Left ventricle myocardium inferior (tissue), 1 donor: ENCODE data around the gene SLC15A5. TPM values are rescaled to one million over a fixed set of nuclear protein-coding genes. Genes with fewer than 3 reads are reported as not detected.

ENCODE experiments used
- DNase-seq: peaks from one replicate; pipeline ENCODE4 v3.0.0-alpha.2; 2020
- H3K27ac ChIP-seq: fragments of 200-600 bp; replicated peaks from 2 replicates; pipeline ENCODE4 v1.8.0; 2021
- H3K27me3 ChIP-seq: fragments of 200-600 bp; 2 replicates; pipeline ENCODE4 v1.8.0; 2021; ENCODE audit warnings: low read depth
- H3K36me3 ChIP-seq: fragments of 200-600 bp; 2 replicates; pipeline ENCODE4 v1.8.0; 2021
- H3K4me1 ChIP-seq: fragments of 200-600 bp; 2 replicates; pipeline ENCODE4 v1.8.0; 2021
- H3K4me3 ChIP-seq: fragments of 200-600 bp; 2 replicates; pipeline ENCODE4 v1.8.0; 2021; ENCODE audit warnings: mild to moderate bottlenecking, moderate library complexity
- H3K9me3 ChIP-seq: fragments of 200-600 bp; replicated peaks from 2 replicates; pipeline ENCODE4 v1.8.0; 2021
- intact Hi-C: fragments of 100-400 bp; cut with micrococcal nuclease; formaldehyde crosslinking; loops from one replicate; pipeline ENCODE4 v1.11.0; 2022
- total RNA-seq: library from RNA; stranded (reverse); fragmentation: NEBNext Ultra II Directional; extraction: Animal tissue kit (Norgen Biotek cat#: 25700); gene quantifications from one replicate; pipeline ENCODE4 v1.2.1, GENCODE V29; 2021
- TF ChIP-seq, protein P1 (sequence below): fragments of 200-600 bp; IDR thresholded peaks from 2 replicates; pipeline ENCODE4 v1.8.0; 2021; ENCODE audit warnings: antibody characterized with exemption, mild to moderate bottlenecking, borderline replicate concordance
- donor health status: DM: no; HTN: yes; CAD: no; lungs with severe emphysema.

The SLC15A5 gene
- total RNA-seq, 1 donor from 2014 or later = not detected

DNA sequence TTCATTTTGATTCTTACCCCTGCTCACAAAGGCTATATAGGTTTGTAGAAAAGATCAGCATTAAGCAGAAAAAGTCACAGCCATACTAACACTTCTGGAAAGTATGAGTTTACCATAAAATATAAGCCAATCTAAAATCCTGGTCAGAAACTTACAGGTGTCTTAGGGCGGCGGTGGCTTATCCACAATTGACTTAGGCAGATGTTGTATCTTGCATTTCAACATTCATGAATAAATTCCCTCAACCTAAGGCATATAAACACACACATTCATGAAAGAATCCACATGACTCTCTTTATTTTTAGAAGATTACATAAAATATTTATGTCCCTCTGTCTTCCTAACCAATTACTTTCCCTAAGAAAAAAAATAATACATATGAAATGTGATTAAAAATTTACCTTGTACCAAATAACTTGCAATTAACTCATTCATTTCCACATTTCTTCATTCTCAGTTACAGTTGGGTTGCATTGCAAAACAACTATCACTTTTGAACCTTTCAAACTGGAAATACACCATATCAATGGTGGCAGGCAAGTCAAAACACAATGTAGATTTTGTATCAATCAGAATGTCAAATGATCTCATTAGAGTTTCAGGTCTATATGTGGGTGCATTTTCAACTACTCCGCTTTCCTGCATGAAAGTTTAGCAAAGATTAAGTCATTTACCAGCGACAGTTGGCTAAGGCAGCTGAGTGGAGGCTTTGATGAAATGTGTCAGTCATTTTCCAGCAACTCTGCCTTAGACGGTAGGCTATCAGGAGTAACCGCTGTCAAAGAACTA is 124.4 kb downstream of the SLC15A5 start:
- intact Hi-C loops = no loop called here
- Histone ChIP-seq H3K9me3 (no peaks in the 10 kb centered on the region), H3K27ac (no peak overlapping the region), H3K4me3 (no peak overlapping the region), H3K36me3 (no peaks in the 10 kb centered on the region), H3K27me3 (peaks cover 5% of the 10 kb centered on the region), H3K4me1 (no peaks in the 10 kb centered on the region)
- no peak for DNase-seq
- TF ChIP-seq, protein P1, sequence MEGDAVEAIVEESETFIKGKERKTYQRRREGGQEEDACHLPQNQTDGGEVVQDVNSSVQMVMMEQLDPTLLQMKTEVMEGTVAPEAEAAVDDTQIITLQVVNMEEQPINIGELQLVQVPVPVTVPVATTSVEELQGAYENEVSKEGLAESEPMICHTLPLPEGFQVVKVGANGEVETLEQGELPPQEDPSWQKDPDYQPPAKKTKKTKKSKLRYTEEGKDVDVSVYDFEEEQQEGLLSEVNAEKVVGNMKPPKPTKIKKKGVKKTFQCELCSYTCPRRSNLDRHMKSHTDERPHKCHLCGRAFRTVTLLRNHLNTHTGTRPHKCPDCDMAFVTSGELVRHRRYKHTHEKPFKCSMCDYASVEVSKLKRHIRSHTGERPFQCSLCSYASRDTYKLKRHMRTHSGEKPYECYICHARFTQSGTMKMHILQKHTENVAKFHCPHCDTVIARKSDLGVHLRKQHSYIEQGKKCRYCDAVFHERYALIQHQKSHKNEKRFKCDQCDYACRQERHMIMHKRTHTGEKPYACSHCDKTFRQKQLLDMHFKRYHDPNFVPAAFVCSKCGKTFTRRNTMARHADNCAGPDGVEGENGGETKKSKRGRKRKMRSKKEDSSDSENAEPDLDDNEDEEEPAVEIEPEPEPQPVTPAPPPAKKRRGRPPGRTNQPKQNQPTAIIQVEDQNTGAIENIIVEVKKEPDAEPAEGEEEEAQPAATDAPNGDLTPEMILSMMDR = no peak

DNA sequence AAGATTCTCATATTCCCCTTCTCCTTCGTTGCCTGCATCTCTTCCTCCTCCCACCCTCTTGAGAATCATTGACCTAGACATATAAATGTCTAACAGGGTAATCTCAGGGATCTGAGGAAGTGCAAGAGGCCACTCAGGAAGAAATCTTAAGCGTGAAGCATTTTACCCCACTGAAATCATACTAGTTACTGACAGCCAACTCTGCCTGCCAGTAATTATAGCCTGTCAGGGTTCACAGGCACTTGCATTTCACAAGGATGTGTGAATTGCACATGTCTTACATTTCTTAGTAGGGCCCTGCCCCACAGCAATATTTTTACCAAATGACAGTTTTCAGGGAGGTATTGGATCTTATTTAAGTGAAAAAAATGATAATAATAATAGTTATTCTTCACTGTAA is 127.2 kb downstream of the SLC15A5 start:
- Histone ChIP-seq H3K36me3 (no peaks in the 10 kb centered on the region), H3K4me1 (no peaks in the 10 kb centered on the region), H3K4me3 (no peak overlapping the region), H3K27me3 (peaks cover 5% of the 10 kb centered on the region), H3K9me3 (no peaks in the 10 kb centered on the region), H3K27ac (no peak overlapping the region)
- intact Hi-C loops = no loop called here
- TF ChIP-seq, protein P1 = no peak
- no peak for DNase-seq

DNA sequence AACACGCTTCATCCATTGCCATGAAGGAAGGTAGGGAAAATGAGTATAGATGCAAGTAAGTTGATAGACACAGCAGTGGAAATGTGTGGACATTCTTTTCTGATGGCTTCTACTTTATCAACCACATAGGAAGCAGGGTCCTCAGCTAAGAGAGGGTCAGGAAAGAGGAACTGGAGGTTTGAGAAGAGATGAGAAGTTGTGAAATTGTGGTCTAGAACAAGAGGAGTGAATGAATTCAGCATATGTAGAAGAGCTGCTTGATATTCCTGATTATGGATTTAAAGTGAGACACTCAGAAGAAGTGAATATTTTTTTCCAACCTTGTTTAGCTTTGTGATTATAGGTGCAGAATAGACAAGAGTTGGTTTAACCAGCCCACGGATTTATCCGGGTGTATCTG is 128.5 kb downstream of the SLC15A5 start:
- intact Hi-C loops = no loop called here
- H3K27ac ChIP-seq = no peak overlapping the region
- H3K27me3 ChIP-seq = peaks cover 5% of the 10 kb centered on the region
- DNase-seq = no peak
- no peaks in the 10 kb centered on the region for H3K4me1 ChIP-seq
- TF ChIP-seq, protein P1 = no peak
- H3K9me3 ChIP-seq = no peaks in the 10 kb centered on the region
- H3K36me3 ChIP-seq = no peaks in the 10 kb centered on the region
- H3K4me3 ChIP-seq = no peak overlapping the region

Other genes with a start within 250 kb of the SLC15A5 start
- gene MGST1, start 70.0 kb upstream of the SLC15A5 start, total RNA-seq = 15.2 TPM